NCI-H1417 (cell line): ENCODE measurements around the gene PARP1.
A peak's percentile ranks its signal among the peaks of the same experiment; 100 is the strongest.
"Not testable (repeated sequence)": the region's sequence is repeated elsewhere in the genome, so short reads cannot be mapped to it uniquely, and the experiment has no call there.

Experiments used
- DNase-seq, 3 experiments: peaks; one replicate each; lab custom pipeline; 2025; lab: John Stamatoyannopoulos, UW

PARP1 gene

DNA sequence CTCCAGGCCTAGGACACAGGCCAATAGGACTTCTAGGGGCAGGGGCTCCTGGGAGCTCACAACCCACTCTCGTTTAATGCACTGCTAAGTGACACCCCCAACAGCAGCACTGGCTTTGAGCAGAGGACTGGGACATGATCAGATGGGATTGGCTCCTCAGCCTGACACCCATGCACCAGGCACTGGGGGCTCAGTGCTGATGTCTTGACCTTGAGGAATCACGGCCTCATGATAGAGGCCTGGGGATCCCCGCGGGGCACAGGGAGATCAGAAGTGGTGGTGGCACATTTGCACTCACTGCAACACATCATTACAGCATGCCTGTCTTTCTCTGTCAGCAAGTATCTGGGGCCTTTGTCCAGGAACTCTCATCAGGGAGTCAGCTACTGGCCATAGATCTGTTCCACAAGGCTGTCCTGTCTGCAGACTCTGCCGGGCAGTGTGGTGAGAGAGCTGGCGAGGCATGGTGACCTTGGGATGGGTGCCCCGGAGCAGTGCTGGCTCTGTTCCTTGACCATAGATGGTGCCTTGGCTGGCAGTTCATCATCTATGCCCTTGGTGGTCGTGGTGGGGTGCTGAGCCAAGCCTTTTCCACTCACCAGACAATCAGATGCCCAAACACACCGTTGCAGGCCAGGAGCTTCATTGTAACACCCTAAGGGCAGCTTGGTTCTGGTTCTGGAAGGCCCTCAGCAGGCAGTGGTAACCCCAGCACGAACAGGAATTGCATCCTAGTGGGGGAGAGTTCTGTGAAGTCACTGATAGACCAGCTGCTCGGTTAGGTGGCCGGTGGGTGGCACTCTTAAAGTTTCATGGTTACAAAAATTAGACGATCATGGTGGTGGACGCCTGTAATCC lies 22.2 kb upstream of the PARP1 start:
- DNase-seq, result no peak

DNA sequence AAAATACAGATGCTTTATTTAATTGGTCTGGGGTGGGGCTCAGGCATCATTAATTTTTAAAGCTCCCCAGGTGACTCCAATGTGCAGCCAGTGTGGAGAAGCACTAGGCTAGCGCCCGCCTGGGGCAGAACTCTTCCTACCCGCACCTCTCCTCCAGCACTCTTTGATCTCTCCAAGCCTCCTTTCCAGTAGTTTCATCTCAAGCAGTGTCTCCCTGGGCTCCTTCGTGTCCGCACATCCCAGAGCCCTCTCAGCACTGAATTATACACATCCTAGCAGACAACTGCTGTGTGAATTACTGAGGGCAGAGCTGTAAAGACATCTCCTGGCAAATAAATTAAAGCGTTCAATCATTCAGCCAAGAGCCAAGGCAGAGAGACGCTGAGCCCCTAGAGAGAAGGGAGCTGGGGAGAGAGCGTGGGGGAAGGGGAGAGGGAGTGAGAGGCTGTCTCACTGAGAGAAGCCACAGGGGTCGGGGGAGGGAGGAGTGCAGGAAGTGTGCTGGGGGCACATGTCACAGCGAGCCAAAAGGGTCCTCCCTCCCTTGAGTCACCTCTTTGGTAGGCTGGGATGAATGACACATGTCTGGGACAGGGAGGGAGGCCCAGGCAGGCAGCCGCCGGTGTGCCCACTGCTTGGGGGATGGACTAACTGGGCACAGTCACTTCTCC lies 21.0 kb upstream of the PARP1 start:
- peak; percentile 79 to 91 (median 85) for DNase-seq

DNA sequence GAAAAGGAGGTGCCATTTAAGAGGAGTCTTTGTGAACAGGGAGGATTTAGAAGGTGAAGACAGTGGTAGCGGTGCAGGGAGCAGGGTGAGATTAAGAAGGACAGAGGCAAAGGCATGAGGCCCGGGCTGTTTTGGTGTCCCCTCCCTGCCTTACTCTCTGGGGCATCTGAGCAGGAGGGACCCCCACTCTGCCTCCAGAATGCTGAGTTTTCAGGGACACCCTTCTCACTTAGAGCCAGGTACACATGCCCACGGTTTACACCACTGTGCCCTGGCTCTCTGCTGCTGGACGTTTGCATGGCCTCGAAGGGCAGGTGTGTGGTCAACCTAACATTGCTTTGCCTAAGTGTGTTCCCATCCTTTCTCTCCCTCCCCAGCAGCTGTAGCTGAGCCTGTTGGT lies 20.5 kb upstream of the PARP1 start:
- DNase-seq, result peak in 1 of 3 experiments; percentile 27

DNA sequence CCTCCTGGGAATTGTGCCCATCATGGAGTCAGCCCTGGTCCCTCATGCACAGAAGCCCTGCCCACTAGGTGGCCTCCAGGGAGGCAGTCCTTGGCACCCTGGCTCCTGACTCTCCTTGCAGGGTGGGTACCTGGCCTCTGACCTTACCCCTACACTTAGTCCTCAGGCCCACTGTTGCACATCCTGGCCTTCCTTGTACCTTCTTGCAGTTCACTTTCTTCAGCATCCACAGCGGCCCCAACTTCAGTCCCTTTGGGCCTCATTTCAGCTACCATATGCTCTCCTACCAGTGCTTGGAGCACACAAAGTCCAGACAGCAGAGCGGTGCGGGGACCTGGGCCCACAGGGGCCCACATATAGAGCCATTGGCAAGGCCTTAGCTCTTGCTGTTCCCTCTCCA lies 19.2 kb upstream of the PARP1 start:
- DNase-seq, result no peak

DNA sequence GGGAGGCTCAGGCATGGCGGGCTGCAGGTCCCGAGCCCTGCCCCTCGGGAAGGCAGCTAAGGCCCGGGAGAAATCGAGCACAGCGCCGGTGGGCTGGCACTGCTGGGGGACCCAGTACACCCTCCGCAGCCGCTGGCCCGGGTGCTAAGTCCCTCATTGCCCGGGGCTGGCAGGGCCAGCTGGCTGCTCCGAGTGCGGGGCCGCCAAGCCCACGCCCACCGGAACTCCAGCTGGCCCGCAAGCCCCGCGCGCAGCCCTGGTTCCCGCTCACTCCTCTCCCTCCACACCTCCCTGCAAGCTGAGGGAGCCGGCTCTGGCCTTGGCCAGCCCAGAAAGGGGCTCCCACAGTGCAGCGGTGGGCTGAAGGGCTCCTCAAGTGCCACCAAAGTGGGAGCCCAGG lies 18.5 kb upstream of the PARP1 start:
- not testable (repeated sequence) for DNase-seq

DNA sequence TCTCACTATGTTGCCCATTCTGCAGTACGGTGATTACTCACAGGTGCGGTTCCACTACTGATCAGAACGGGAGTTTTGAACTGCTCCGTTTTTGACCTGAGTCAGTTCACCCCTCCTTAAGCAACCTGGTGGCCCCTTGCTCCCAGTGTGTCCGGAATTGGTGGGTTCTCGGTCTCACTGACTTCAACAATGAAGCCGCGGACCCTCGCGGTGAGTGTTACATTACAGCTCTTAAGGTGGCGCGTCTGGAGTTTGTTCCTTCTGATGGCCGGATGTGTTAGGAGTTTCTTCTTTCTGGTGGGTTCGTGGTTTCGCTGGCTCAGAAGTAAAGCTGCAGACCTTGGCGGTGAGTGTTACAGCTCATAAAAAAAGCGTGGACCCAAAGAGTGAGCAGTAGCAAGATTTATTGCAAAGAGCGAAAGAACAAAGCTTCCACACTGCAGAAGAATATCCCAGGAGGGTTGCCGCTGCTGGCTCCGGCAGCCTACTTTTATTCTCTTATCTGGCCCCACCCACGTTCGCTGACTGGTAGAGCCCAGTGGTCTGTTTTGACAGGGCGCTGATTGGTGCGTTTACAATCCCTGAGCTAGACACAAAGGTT lies 17.6 kb upstream of the PARP1 start:
- DNase-seq, result no peak

DNA sequence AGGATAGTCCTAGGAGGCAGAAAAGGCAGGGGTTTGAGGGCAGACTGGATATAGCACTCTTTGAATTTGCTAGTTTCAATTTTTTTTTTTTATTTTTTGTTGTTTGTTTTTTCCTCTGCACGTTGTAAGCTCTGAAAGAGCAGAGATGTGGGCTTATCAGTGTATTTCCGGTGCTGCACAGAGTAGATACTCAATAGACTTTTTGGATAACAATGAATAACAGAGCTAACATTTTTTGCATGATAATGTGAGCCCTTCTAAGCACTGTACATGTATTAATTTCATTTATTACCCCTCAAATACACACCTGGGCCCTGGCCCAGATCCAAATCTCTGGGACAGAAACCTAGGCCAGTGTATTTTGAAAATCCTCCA lies 17.1 kb upstream of the PARP1 start:
- no peak for DNase-seq

DNA sequence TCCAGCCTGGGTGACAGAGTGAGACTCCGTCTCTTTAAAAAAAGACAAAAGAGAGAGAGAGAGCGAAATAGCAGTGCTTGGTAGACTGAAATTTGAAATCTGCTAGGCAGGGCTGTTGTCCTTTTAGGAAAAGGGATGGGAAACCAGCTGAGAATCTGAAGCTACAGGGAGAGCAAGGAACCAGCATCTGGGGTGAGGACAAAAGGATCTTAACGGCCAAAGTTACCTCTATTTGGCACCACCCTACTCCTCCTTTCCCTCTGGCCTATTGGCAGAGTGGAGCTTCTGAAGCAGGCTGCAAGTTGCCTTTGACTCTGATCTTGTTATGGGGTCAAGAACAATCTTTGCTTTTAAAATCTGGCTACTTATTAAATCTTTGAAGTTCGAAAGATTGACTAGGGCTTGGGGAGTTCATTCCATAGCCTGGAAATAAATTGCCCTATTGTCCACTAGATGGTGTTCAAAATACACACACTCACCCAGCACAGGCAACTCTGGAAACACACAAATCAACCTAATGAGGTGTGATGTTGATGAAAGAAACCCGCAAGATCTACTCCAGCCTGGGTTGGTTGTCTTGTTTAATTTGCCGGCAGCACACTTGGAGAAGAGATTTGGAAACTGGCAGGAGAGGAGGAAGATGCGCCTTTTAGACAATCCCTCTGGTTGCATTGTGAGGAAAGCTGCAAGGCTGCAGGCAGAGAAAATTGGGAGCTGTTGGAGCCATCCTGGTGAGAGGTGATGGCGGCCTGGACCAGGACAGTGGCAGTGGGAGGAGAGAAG lies 16.5 kb upstream of the PARP1 start:
- DNase-seq, result peak; percentile 31 to 81 (median 35)

DNA sequence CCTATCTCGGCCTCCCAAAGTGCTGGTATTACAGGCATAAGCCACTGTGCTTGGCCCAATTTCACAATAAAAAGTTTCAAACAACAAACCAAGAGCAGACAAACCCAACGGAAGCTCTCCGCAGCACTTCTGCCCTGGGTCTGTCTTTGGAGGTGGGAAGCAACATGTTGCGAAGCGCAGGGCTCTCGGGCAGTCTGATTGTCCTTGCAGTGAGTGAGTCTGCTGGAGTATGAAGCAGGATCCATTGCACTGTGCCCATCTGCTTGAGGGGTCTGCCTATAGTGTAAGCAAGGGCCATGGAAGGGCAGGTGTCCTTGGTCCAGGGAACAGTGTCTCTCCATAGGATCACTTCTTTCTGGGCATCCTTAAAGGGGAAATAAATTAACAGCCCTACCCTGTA lies 14.6 kb upstream of the PARP1 start:
- no peak for DNase-seq

DNA sequence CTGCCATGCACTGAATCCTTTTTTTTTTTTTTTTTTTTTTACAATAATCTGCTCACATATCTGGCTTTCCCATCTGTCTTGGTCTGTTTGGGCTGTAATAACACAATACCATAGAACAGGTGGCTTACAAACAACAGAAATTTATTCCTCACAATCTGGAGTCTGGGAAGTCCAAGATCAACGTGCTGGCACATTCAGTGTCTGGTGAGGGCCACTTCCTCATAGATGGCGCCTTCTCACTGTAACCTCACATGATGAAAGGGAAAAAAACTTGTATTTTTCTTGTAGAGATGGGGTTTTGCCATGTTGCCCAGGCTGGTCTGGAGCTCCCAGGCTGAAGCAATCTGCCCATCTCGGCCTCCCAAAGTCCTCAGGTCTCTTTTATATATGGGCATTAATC lies 13.0 kb upstream of the PARP1 start:
- no peak for DNase-seq

DNA sequence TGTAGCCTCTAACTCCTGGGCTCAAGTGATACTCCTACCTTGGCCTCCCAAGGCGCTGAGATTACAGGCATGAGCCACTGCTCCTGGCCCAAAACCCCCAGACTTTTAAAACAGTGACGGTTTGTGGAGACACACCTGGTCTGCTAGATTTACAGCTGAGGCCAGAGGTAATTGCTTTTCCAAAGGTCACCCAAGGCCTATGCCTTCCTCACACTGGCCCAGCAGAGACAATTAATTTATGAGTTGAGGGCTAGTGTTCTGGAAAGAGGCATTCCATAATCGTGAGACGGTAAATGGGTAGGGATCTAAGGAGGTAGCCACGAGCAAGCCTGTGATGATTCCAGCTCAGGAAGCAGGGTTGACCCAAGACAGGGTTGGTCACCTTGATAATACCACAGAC lies 12.4 kb upstream of the PARP1 start:
- DNase-seq, result no peak

DNA sequence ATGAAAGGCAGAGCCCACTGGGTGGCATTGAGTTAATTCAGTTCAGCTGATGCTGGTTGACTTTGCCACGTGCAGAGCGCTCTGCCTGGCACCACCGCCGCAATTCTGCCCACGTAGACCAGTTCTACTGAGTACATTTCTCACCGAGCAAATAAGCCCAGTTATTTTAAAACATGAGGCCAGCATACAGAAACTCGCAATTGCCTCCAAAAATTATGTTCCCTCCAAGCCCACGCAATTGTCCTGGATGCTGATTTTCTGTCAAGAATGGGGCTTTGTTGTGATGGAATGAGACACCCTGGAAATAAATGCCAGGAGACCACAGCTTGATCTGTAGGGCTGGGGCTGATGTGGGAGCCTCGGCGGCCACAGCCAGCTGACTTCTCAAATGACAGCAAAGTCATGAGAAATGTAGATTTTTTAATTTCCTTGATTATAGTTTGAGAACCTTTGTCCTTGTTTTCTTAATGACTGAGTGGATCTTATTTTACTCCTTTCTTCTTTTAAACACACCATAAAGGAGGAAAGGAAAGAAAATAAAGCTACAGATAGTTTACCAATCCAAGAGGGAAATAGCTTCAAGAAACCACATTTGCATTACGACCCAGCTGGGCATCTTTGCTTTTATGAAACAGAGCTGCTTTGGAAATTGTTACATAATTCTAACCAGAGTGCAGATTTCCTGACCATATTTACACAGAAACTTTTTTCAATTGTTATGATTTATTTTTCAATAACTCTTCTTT lies 11.6 kb upstream of the PARP1 start:
- DNase-seq, result no peak

DNA sequence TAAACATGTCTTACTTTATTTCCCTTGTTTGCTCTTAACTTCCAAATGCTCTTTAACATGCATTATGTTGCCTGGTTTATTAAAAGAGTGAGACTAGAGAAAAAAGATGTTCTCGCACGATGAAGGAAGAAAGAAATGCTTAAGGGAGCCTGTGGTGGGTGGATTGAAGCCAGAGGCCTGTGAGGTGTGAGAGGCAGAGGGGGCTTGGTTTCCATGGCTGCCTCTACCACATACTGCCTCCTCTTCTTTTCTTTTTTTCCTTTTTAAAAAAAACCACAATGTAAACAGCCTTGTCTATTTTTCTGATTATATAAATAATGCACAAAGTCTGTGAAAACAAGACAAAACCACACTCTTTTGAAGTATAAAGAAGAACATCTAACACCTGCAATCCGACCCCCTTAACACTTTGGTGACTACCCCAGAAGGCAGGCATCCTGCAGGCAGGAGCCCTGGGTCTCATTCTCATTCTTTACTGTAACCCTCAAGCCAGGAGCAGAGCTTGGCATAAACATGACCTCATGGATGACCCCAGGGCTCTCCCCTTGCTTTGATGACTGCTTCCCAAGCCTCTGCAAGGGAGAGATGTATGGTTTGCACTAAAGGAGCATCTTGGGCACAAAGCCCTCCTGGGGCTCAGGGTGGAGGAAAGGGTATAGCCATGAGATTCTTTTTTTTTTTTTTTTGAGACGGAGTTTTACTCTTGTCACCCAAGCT lies 10.1 kb upstream of the PARP1 start:
- no peak for DNase-seq

DNA sequence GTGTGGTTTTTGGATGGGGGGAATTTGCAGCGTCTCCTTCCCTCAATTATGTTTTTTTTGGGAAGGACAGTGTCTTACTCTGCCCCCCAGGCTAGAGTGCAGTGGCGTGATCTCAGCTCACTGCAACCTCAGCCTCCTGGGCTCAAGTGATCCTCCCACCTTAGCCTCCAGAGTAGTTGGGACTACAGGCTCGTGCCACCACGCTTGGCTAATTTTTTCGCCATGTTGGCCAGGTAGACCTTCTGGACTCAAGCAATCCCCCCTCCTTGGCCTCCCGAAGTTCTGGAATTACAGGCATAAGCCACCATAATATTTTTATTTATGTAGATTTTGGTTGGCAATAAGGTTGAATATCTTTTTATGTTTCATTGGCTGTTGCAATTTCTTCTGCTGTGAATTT lies 9.5 kb upstream of the PARP1 start:
- no peak for DNase-seq

DNA sequence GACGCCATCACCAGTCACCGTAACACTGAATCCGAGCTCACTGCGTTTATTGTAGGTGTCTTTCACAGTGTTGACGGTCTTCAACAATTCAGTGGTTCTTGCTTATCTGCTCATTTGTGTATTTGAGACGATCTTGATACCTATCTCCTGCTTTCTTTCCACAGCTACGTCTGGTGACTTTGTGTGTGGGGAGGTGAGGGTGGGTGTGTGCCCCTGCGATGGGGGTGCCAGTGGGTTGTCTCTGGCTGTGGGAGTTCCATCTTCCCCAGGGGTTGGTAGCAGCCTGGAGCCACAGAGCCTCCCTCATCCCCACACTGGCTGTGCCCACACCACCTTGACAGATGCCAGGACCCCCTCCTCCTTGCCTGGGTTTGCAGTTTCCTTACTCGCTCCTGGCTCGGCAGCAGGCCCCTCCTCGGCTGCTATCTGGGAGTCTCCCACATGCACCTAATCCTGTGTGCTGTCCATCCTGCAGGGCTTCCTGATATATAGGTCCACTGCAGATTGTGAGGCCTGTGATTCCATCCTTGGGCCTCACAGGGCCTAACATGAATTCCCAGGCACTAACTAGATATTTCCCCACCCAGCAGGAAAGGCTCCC lies 6.3 kb upstream of the PARP1 start:
- DNase-seq, result no peak

DNA sequence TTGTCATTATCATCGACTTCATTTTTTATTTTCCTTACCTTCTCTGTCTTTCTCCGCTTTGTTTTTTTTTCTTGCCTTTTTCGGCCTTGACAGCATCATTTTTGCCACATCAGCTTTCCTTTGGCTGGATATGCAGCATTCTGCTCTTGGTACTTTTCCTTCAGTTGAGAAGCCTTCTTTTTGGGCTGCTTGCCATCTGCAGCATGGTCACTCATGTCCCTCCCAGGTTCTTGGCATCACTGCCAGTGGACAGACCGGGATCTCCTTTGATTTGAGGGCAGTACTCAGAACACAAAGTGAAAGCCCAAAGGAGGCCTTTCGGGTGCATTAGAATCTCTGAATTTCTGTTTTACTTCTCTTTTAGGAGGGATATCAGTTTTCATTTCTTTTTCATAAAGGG lies 3.7 kb upstream of the PARP1 start:
- no peak for DNase-seq

DNA sequence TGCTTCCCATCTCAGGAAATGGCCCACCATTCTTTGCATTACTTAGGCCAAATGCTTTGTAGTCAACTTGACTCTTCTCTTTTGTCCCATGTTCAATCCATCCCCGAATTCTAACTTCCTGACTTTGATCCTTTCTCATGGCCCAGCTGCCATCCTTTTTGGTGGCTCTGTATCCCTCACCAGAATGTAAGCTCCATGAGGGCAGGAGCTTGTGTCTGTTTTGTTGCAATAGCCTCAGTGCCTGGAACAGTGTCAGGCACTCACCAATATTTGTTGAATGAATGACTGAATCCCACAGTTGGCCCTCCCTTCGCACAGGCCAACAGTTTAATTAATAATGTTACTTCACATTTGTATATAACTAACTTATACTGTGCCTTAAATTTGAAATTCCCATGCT lies 3.1 kb upstream of the PARP1 start:
- DNase-seq, result no peak

DNA sequence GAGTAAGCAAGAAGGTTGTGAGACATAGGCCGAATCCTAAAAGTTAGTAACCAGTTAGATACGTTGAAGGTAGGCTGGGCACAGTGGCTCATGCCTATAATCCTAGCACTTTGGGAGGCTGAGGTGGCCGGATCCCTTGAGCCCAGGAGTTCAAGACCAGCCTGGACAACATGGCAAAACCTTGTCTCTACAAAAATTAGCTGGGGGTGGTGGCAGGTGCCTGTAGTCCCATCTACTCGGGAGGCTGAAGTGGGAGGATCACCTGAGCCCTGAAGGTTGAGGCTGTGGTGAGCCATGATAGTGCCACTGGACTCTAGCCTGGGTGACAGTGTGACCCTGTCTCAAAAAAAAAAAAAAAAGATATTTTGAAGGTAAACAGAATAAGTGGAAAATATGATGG lies 1.5 kb upstream of the PARP1 start:
- no peak for DNase-seq

DNA sequence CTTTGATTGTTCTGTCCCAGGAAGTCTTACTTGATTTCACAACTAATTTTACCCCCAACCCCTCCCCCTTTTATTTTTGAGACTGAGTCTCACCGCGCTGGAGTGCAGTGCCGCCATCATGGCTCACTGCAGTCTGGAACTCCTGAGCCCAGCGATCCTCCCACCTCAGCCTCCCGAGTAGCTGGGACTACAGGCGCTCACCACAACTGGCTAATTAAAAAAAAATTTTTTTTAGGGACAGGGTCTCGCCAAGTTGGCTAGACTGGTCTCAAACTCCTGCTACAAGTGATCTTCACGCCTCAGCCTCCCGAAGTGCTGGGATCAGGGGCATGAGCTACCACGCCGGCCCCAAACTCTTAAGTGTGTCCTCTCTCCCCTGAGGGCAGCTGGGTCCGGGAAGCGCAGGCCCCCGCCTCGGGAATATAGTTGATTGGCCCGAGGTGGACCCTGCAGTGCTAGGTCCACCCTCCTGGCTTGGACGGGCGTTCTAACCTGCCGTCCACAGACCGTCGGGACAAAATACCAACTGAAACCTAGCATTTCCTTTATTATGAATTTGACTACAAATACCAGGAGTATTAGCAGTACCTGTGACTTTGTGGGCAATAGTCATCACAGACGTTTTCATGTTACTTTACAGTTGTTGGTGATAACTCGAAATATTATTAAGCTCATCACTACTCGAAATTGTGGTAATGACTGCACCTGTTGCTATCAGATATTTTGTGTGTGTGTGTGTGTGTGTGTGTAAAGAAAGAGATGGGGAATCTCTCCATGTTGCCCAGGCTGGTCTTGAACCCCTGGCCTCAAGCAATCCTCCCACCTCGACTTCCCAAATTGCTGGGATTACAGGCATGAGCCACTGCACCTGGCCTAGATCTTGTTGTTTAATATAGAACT lies 642 bp upstream of the PARP1 start:
- DNase-seq, result no peak

DNA sequence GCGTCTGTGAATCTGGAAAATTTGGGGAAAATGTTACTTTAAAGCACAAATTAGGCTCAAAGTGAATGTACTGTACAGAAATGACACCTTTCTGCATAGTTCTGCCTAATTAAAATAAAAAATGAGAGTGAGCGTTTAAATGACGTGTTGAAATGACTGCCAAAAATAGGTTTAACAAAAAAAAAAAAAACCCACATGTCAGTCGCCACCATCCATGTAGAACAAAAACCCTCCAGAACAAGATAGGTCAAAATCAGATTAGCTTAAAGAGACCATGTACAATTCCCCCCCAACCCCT lies 745 bp downstream of the PARP1 start:
- no peak for DNase-seq
